Adrenal gland (tissue), 5 donors: ENCODE results near the gene RBMS1.

Source experiments
- CTCF ChIP-seq, 6 experiments: fragments of 450-650 bp in 4 of 6; fragments of 200-600 bp in 2 of 6; sonication (generic) in 1 of 6; IDR thresholded peaks; 1 replicate in 5 of 6; 2 replicates in 1 of 6; pipeline versions ENCODE4 v1.5.1 to v1.8.0; 2016 to 2021; ENCODE audit warnings: antibody characterized with exemption in 6 of 6, mild to moderate bottlenecking in 2 of 6, moderate library complexity in 1 of 6
- POLR2A ChIP-seq, 2 donors: fragments of 450-650 bp; IDR thresholded peaks; one replicate each; pipeline ENCODE4 v1.6.1; 2017; ENCODE audit warnings: antibody characterized with exemption in 2 of 2, mild to moderate bottlenecking in 2 of 2, moderate library complexity in 1 of 2
- donor health status: DM: no; HTN: no; CAD: no.

- TF ChIP-seq CTCF (IDR thresholded peaks at IDR 0.05), result no peak
- TF ChIP-seq POLR2A (IDR thresholded peaks at IDR 0.05), result no peak
Measured at GRCh38 chr2:160308476-160308875, 185.1 kb downstream of the RBMS1 start.
